Kasumi-1 (cell line): ENCODE results near the gene UFSP2.

Source experiments
- DNase-seq, 2 experiments: peaks; one replicate each; lab custom pipeline; 2025; lab: John Stamatoyannopoulos, UW

UFSP2 gene

GRCh38 chr4:185352202-185352601, 73.6 kb downstream of the UFSP2 start:
- DNase-seq = no peak

GRCh38 chr4:185351691-185352090, 74.1 kb downstream of the UFSP2 start:
- no peak for DNase-seq
